ENCODE data around the gene DNASE1L1. TPM values are rescaled to one million over a fixed set of nuclear protein-coding genes. Genes with fewer than 3 reads are reported as not detected.

DNASE1L1 gene, protein sequence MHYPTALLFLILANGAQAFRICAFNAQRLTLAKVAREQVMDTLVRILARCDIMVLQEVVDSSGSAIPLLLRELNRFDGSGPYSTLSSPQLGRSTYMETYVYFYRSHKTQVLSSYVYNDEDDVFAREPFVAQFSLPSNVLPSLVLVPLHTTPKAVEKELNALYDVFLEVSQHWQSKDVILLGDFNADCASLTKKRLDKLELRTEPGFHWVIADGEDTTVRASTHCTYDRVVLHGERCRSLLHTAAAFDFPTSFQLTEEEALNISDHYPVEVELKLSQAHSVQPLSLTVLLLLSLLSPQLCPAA
- total RNA-seq, result 27.1 TPM

DNA sequence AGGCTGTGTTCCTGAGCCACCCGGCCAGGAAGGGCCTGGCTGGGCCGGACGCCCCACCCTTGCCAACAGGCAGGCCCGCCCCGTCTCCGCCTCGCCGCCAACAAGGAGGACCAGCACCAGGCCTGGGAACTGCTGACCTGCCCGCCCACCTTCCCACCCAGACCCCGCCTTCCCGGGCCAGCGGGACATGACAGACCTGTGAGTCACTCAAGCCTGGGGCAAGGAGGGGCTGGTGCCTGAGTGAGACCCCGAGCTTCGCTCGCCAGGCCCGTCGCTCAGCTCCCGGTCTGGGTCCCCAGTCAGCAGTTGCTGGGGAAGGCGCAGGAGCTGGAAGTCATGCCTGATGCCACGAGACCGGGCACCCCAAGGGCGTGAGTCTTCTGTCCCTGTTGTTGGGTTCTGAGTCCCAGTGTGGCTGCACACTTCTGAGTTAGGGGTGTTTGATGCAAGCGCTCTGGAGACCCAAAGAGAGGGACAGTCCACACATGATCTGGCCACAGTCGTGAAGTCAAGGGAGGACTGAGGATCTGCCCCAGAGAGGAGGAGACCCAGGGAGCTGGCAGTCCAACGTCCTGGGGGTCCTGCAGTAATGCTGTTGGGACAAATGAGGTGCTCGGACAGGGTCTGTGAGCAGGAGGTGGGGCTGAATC lies at the start of gene DNASE1L1:
TSS of gene DNASE1L1 (minus strand) at position 33 of the 650 bp plus-strand sequence. CDS start 3,686 bp downstream, outside the sequence.

DNA sequence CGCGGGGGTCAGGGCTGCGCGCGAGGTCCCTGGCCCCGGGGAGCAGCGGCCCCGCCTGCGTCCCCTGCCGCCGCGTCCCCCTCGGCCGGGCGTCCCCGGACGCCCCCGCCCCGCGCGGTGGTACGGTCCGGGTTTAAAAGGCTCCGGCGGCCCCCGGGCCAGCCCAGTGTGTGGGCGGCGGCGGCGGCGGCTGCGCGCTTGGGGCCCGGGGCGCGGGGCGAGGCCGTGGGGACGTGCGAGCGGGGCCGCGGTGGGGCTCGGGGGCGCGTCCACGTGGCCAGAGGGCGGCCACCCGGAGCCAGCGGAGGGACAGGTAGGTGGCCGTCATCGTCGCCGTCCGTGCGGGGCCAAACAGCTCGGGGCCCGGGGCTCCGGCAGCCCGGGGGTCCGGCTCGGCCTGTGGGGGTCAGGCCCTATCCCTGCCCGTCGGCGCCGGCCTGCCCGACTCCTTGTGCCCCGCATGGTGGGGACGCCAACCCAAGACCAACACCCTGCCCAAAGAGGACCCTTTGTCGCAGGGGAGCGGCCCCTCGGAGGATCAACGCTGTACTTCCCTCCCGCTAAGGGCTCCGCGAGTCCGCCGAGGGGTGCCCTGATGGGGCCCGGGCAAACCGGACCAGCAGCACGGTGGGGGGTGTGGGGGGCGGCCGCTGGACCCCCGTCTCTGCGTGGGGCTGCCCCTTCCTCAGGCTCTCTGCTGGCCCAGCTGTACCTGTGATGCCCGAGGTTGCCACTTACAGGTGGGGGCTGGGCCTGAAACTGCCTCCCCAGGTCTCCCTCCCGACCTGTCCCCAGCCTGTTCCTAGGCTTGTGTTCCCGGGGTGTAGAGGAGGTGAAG lies 49.3 kb upstream of the DNASE1L1 start, which contains the start of gene PLXNA3:
TSS of gene PLXNA3 (plus strand) at position 166 of the 838 bp plus-strand sequence. CDS start 1,903 bp downstream, outside the sequence.

DNA sequence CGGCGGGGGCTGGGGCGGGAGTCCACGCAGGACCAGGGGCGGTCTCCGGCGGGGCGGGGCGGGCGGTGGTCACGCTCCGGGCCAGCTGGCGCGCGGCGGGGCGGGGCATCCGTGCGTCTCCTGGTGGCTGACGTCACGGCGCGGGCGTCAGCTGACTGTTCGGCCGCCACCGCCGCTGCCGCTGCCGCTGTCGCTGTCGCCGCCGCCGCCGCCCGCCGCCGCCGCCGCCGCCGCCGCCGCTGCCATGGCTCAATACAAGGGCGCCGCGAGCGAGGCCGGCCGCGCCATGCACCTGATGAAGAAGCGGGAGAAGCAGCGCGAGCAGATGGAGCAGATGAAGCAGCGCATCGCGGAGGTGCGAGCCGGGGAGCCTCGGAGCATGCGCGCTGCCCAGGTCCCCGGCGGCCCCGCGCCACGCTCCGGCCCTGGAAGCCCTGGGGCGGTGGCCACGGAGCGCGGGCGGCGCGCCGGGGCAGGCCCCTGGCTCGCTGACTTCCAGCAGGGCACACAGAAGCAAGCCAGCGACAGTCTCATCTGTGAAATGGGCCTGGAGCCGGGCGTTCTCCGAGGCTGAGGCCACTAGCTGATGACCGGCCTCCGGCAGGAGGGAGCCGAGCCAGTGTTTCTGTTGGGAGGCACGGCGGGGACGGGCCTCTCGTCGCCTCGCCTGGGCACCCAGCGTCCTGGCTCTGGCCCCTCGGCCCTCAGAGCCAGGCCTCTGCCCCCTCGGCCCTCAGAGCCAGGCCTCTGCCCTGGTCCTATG lies 35.1 kb upstream of the DNASE1L1 start, which contains the start of gene FAM50A:
TSS of gene FAM50A (plus strand) at position 150 of the 763 bp plus-strand sequence. CDS start at position 245, 95 bp downstream.

DNA sequence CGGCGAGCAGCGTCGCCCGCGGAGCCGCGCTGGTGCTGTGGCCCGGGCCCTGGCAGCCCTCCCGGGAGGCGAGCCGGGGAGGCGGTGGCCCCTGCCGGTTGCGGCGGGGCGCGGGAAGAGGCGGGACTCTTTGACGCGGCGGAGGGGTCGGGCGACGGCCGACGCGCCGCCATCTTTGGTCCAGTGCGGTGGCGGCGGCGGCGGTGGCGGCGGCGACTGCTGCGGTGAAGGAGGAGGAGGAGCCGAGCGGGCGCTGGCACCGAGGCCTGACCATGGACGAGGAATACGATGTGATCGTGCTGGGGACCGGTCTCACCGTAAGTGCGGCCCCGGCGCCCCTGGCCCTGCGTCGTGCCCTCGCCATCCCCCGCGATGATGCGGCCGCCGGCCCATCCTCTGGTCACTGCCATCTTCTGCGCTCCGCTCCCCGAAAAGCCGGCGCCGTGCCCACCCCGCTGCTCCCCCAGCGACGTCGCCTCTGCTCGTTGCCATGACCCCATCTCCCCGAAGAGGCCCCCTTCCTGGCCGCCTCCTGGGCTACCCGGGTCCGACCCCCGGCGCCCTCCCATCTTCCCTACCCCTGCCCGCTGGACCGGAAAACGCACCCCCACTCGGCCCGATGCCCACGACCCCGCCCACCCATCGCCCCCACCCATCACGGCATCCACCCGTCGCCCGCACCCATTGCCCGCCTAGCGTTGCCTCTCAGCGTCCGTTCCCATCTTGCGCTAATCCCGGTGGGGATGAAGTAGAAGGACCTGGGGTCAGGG lies 28.1 kb upstream of the DNASE1L1 start, which contains the start of gene GDI1:
TSS of gene GDI1 (plus strand) at position 172 of the 770 bp plus-strand sequence. CDS start at position 273, 101 bp downstream.

DNA sequence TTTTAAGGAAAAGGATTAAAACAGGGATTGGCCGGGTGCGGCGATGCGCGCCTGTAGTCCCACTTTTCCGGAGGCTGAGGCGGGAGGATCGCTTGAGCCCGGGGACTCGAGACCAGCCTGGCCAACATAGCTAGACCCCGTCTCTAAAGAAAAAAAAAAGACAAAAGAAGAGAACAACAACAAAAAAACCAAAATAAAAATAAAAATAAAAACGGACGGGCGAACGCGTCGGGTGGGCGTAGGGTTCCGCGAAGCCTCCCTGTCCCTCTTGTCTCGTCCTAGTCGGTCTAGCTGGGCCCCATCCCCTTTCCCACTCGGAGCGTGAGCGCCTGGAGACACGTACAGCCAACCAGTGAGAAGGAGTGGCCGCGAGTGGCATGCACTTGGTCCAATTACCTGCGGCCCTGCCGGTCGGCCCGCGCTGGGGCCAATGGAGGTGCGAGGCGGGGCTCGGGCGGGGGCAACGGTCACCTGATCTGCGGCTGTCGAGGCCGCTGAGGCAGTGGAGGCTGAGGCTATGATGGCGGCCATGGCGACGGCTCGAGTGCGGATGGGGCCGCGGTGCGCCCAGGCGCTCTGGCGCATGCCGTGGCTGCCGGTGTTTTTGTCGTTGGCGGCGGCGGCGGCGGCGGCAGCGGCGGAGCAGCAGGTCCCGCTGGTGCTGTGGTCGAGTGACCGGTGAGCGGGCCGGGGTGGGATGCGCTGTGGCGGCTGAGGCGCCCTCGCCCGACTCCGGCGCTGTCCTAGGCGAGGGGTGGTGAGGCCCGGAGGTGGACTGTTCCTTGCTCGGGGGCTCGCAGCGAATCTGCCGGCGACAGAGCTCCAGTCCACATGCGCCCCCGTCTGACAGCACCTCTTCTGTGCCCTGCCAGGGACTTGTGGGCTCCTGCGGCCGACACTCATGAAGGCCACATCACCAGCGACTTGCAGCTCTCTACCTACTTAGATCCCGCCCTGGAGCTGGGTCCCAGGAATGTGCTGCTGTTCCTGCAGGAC lies 19.4 kb upstream of the DNASE1L1 start, which contains the start of gene ATP6AP1:
TSS of gene ATP6AP1 (plus strand) at position 502 of the 996 bp plus-strand sequence. CDS start at position 518, 16 bp downstream.

DNA sequence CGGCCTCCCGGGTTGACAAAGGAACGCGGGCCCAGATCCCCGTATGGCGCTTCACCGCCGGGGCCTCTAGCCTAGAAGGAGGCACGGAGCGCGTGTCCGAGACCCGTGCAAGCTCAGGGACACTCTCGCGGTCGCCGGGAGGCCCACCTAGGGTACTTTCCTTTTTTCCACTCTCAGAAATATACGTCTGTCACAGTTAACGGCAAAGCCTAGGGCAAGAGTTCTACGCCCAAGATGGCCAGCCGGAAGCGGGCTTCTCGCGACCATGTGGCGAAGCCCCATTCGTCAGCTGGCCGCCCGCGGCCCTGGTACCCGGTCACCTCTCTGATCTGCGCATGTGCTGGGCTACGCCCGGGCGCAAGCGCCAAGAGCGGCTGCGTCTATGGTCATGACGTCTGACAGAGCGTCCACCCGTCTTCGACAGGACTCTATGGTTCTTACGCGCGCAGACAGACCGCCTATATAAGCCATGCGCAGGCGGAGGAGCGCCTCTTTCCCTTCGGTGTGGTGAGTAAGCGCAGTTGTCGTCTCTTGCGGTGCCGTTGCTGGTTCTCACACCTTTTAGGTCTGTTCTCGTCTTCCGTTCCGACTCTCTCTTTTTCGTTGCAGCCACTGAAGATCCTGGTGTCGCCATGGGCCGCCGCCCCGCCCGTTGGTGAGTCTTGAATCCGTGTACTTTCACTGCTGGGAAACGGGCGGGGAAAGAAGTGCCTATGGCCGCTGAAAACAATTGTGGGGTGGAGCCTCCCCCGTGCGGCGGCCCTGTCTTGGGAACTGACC lies 11.0 kb downstream of the DNASE1L1 start, which contains the start of gene RPL10:
TSS of gene RPL10 (plus strand) at position 490 of the 780 bp plus-strand sequence. CDS start at position 633, 143 bp downstream.

DNA sequence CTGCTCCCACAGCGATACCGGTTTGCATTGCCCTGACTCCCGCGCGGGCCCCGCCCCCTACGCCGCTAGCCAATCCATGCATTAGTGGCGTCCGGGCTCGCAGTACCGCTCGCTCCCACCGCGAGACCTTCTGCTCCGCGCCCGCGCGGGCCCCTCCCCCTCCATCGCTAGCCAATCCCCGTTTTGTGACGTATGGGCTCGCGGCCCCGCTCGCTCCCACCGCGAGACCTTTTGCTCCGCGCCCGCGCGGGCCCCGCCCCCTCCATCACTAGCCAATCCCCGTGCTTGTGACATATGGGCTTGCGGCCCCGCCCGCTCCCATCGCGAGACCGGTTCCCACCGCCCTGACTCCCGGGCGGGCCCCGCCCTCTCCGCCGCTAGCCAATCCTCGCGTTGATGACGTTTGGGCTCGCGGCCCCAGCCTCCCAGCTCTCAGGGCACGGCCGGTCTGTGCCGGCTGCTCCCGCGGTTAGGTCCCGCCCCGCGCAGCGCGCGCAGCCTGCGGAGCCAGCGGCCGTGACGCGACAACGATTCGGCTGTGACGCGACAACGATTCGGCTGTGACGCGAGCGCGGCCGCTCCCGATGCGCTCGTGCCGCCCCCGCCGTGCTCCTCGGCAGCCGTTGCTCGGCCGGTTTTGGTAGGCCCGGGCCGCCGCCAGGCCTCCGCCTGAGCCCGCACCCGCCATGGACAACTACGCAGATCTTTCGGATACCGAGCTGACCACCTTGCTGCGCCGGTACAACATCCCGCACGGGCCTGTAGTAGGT lies 30.1 kb downstream of the DNASE1L1 start, which contains the start of gene EMD:
TSS of gene EMD (plus strand) at position 497 of the 770 bp plus-strand sequence. CDS start at position 687, 190 bp downstream.

DNA sequence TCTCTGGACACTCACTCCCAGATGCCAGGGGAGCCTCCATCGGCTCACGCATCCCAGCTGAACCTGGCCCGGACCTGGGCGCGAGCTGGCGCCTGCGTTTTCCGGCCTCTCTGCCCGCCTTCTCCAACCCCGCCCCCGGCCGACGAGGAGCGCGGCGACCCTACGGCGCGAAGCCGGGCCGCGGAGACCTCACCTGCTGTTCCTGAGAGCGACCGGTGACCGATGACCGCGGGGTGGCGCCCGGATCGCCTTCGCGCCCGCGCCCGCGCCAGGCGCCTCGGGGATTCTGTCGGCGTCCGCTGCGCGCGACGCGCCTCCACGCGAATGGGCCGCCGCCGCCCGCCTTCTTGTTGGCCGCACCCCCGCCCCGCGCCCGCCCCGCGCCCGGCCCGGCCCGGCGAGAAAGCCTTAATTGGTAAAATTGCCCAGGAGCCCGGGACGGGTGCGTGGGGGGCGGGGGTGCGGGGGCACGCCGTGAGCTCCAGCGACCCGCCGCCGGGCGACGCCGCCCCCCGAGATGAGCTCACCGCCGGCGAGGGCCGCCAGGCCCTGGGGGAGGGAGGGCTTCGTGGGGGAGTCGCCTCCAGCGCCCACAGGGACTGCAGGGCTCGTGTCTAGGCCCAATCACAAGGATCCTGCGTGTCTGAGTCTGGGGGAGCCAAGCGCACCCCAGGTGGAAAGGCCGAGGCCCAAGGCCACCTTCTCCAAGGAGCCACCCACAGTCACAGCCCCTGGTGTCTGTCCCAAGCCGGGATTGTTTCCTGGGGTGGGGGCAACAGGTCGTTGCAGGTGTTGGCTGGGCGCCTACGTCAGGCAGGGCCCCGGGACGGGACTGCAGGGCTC lies 34.5 kb downstream of the DNASE1L1 start, which contains the start of gene FLNA:
TSS of gene FLNA (minus strand) at position 322 of the 843 bp plus-strand sequence. CDS start 3,389 bp downstream, outside the sequence.

Small RNAs within 50 kb of the gene (small RNA-seq; reads per million reads assigned to genes)
- gene MIR6858 (ENCODE audit: low replicate concordance) (0.09 reads per million), gene SNORA70 (ENCODE audit: low replicate concordance) (not detected)

Other genes with a start within 250 kb of the DNASE1L1 start
- gene OPN1MW, start 226.7 kb downstream of the DNASE1L1 start, total RNA-seq, result not detected
- not detected for gene OPN1MW2, start 189.5 kb downstream of the DNASE1L1 start, total RNA-seq
- not detected for gene OPN1MW3, start 151.7 kb downstream of the DNASE1L1 start, total RNA-seq
- gene TEX28, start 114.1 kb downstream of the DNASE1L1 start, total RNA-seq, result not detected
- gene TKTL1, start 113.5 kb downstream of the DNASE1L1 start, total RNA-seq, result 0.18 TPM
- gene FLNA, start 34.6 kb downstream of the DNASE1L1 start, total RNA-seq, result 813 TPM
- 61.3 TPM for gene EMD, start 30.0 kb downstream of the DNASE1L1 start, total RNA-seq
- gene RPL10, start 10.9 kb downstream of the DNASE1L1 start, total RNA-seq, result 2,753 TPM
- 35.7 TPM for gene TAFAZZIN, start 2.3 kb upstream of the DNASE1L1 start, total RNA-seq
- gene ATP6AP1, start 19.4 kb upstream of the DNASE1L1 start, total RNA-seq, result 106 TPM
- 103 TPM for gene GDI1, start 27.9 kb upstream of the DNASE1L1 start, total RNA-seq
- gene FAM50A, start 34.9 kb upstream of the DNASE1L1 start, total RNA-seq, result 26.0 TPM
- gene PLXNA3, start 49.0 kb upstream of the DNASE1L1 start, total RNA-seq, result 28.7 TPM
- 11.6 TPM for gene LAGE3, start 70.0 kb upstream of the DNASE1L1 start, total RNA-seq
- 31.4 TPM for gene UBL4A, start 77.4 kb upstream of the DNASE1L1 start, total RNA-seq
- 17.9 TPM for gene SLC10A3, start 81.4 kb upstream of the DNASE1L1 start, total RNA-seq
- 23.9 TPM for gene FAM3A, start 107.0 kb upstream of the DNASE1L1 start, total RNA-seq
- gene G6PD, start 137.6 kb upstream of the DNASE1L1 start, total RNA-seq, result 31.3 TPM
- 14.5 TPM for gene IKBKG, start 138.4 kb upstream of the DNASE1L1 start, total RNA-seq
- gene CTAG1A, start 175.9 kb upstream of the DNASE1L1 start, total RNA-seq, result not detected
- gene CTAG1B, start 210.0 kb upstream of the DNASE1L1 start, total RNA-seq, result not detected
- not detected for gene CTAG2, start 244.3 kb upstream of the DNASE1L1 start, total RNA-seq

Data from metanephros (tissue), 2 donors.